ENCODE results near the gene GLIPR2. TPM values are rescaled to one million over a fixed set of nuclear protein-coding genes. Genes with fewer than 3 reads are reported as not detected.

The GLIPR2 gene
- total and polyA plus RNA-seq, 2 donors (not counting 3 experiments of a cell fraction or from before 2014, with no cell fraction given) = 22.0 to 42.4 TPM

DNA sequence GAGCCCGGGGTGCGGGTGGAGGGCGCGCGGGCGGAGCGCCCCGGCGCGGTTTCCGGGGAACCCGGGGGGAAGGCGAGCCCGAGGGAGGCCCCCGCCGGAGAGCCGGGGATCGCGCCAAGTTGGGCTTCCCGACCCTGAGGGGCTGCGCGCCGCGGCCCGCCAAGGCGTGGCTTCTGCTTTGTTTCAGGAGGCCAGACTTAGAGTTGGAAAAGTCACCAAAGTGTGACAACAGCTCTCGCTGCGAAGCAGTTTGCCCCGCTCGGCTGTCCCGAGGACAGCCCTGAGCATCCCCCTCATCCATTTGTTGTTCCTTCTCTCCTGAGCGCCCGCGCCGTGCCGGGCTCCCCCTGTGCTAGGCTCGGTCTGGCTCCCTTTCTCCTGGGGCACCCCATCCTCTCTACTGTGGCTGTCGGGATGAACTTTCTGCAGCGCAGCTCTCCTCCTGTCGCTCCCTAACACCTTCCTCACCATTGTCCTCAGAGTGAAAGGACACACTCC is 410 bp downstream of the GLIPR2 start:
- BruUV-seq (replicated peaks) = no TSS peak
- Histone ChIP-seq H3K4me1 (ENCODE audit: control insufficient read depth, extremely low read depth, insufficient read depth, low read length) (peaks cover 11% of the 10 kb centered on the region), H3K4me3 (replicated peaks in 1 of 3; ENCODE audit: insufficient read depth in 1 of 3, low read depth in 1 of 3, low read length in 3 of 3) (peak overlapping the region; percentile 40 to 62 (median 61)), H4K20me1 (replicated peaks; ENCODE audit: control insufficient read depth, extremely low read depth, insufficient read depth, low read length) (no peaks in the 10 kb centered on the region), H2AFZ (ENCODE audit: low read depth, low read length) (peak overlapping the region; percentile 82), H3K36me3 (ENCODE audit: control insufficient read depth in 2 of 2, extremely low read depth in 1 of 2, insufficient read depth in 2 of 2, low read length in 2 of 2) (no peaks in the 10 kb centered on the region), H3K9ac (replicated peaks; ENCODE audit: extremely low read depth, insufficient read depth, low read length) (no peak overlapping the region), H3K27me3 (ENCODE audit: control insufficient read depth in 2 of 2, insufficient read depth in 2 of 2, low read length in 2 of 2) (no peaks in the 10 kb centered on the region), H3K27ac (ENCODE audit: insufficient read depth, low read depth, low read length) (peak overlapping the region; percentile 16), H3K9me1 (replicated peaks; ENCODE audit: control insufficient read depth, extremely low read depth, insufficient read depth, low read length) (no peaks in the 10 kb centered on the region), H3K9me3 (replicated peaks; ENCODE audit: control insufficient read depth, insufficient read depth, low read length) (no peaks in the 10 kb centered on the region), H3K79me2 (ENCODE audit: control insufficient read depth, insufficient read depth, low read length) (no peaks in the 10 kb centered on the region), H3K4me2 (ENCODE audit: insufficient read depth, low read length) (peak overlapping the region; percentile 74)
- TF ChIP-seq MAX (IDR thresholded peaks at IDR 0.05; ENCODE audit: insufficient read depth, insufficient read length) (no peak), CTCF (IDR thresholded peaks at IDR 0.05; ENCODE audit: extremely low read depth in 1 of 2, insufficient read depth in 1 of 2, low read depth in 1 of 2, low read length in 2 of 2) (no peak), EZH2 (IDR thresholded peaks at IDR 0.05; ENCODE audit: borderline replicate concordance, low read depth, low read length, severe bottlenecking) (no peak), GATA2 (IDR thresholded peaks at IDR 0.05; ENCODE audit: insufficient read depth, insufficient read length, low read depth, low read length) (no peak), JUN (IDR thresholded peaks at IDR 0.05; ENCODE audit: borderline replicate concordance, insufficient read depth, insufficient read length, low read depth) (no peak), FOS (IDR thresholded peaks at IDR 0.05; ENCODE audit: borderline replicate concordance, insufficient read depth, low read length) (no peak), POLR2A (IDR thresholded peaks at IDR 0.05; ENCODE audit: low read depth, low read length) (no peak), POLR2AphosphoS5 (IDR thresholded peaks at IDR 0.05; ENCODE audit: insufficient read depth, low read depth, low read length) (no peak), MYC (IDR thresholded peaks at IDR 0.05; ENCODE audit: low read depth, low read length) (no peak)
- intact Hi-C loops (cut with micrococcal nuclease) = loop anchor here (1.0 to 2.0 kb wide), 3 partner anchors 14 to 34 kb away; no protein-coding TSS in a partner anchor
- dilution Hi-C loops (cut with MboI; ENCODE audit: extremely low pct_ligation_motif_present, low sequenced_read_pairs) = no loop called here
- POLR2A ChIA-PET = interaction anchor here (0.9 kb wide), 1 partner anchor 27 kb away, joined by 3 read pairs; no protein-coding TSS in a partner anchor
- no peak for FAIRE-seq
- no peak for DNase-seq (ENCODE audit: low read depth, low spot score)
- CTCF ChIA-PET = interaction anchor here (0.8 to 8.0 kb wide), 11 partner anchors 8 to 182 kb away, joined by 3 to 76 read pairs (median 5); partner anchors contain the start of gene CLTA
